ENCODE results near the gene LCOR.

DNA sequence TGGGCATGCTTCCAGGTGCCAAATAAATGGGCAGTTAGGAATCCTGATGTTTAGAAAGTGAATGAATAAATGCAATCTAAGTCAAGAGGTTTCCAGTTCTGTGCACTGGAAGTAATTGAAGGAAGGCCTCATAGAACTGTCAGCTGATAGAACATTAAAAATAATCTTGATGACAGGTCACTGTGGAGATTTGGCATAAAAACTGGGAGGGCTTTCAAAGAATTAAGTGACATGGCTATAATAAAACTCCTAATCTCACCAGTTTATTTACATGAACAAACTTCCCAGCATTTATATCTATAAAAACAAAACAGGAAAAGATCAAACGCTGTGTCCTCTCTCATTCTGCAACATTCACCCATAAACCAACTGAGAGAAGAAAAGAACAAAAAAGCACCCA is 183.1 kb downstream of the LCOR start:
- TF ChIP-seq, protein P1, sequence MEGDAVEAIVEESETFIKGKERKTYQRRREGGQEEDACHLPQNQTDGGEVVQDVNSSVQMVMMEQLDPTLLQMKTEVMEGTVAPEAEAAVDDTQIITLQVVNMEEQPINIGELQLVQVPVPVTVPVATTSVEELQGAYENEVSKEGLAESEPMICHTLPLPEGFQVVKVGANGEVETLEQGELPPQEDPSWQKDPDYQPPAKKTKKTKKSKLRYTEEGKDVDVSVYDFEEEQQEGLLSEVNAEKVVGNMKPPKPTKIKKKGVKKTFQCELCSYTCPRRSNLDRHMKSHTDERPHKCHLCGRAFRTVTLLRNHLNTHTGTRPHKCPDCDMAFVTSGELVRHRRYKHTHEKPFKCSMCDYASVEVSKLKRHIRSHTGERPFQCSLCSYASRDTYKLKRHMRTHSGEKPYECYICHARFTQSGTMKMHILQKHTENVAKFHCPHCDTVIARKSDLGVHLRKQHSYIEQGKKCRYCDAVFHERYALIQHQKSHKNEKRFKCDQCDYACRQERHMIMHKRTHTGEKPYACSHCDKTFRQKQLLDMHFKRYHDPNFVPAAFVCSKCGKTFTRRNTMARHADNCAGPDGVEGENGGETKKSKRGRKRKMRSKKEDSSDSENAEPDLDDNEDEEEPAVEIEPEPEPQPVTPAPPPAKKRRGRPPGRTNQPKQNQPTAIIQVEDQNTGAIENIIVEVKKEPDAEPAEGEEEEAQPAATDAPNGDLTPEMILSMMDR (IDR thresholded peaks at IDR 0.05), result no peak
- TF ChIP-seq POLR2A (IDR thresholded peaks at IDR 0.05) (no peak), POLR2AphosphoS5 (IDR thresholded peaks at IDR 0.05) (no peak)
